AG09309 (cell line): Measurements from ENCODE around the gene GPR148.

ENCODE experiments used
- DNase-seq: peaks from one replicate; pipeline ENCODE4 v3.0.0-alpha.2; 2010; ENCODE audit warnings: low read depth
- H3K4me3 ChIP-seq: 2 replicates; pipeline ENCODE4 v1.5.1; 2011; ENCODE audit warnings: mild to moderate bottlenecking, low read depth, low read length, moderate library complexity; ENCODE audit not compliant: control insufficient read depth
- CTCF ChIP-seq: IDR thresholded peaks from 2 replicates; pipeline ENCODE4 v1.5.1; 2011; ENCODE audit warnings: mild to moderate bottlenecking, low read depth, low read length, inconsistent platforms; ENCODE audit not compliant: insufficient read depth, control insufficient read depth; ENCODE audit errors: missing control alignments

Gene GPR148

GRCh38 chr2:130755256-130756052 is 26.6 kb downstream of the GPR148 start, which contains the start of gene AMER3:
AMER3 (plus strand) TSS chr2:130755540; CDS start chr2:130762073, 6,533 bp downstream.
- no peak within 1 kb of the TSS for H3K4me3 ChIP-seq
- TF ChIP-seq CTCF = no peak
- DNase-seq = no peak

GRCh38 chr2:130756053-130756873 is 27.4 kb downstream of the GPR148 start:
- TF ChIP-seq CTCF = no peak
- no peak for DNase-seq
- no peak overlapping the region for H3K4me3 ChIP-seq

GRCh38 chr2:130756874-130757668 is 28.2 kb downstream of the GPR148 start:
- no peak for DNase-seq
- no peak for TF ChIP-seq CTCF
- H3K4me3 ChIP-seq = no peak overlapping the region

GRCh38 chr2:130759906-130760753 is 31.3 kb downstream of the GPR148 start:
- TF ChIP-seq CTCF = no peak
- no peak for DNase-seq
- no peak overlapping the region for H3K4me3 ChIP-seq

GRCh38 chr2:130760754-130761751 is 32.2 kb downstream of the GPR148 start:
- no peak for TF ChIP-seq CTCF
- H3K4me3 ChIP-seq = no peak overlapping the region
- no peak for DNase-seq
